MM.1S (cell line): ENCODE results near the gene CEP170B.

Experiments used
- EZH2 ChIP-seq: fragments of 300-600 bp; sonication (generic); optimal IDR thresholded peaks from 2 replicates; pipeline ENCODE3; 2017; ENCODE audit warnings: low read depth, mild to moderate bottlenecking, antibody characterized with exemption, low read length, mixed read lengths
- EZH2phosphoT487 ChIP-seq: fragments of 300-600 bp; sonication (generic); IDR thresholded peaks from 2 replicates; pipeline ENCODE4 v1.6.1; 2018; ENCODE audit warnings: antibody characterized with exemption, low read length
- TF ChIP-seq, protein P1 (sequence below): fragments of 300-600 bp; sonication (generic); IDR thresholded peaks from 2 replicates; pipeline ENCODE4 v1.5.1; 2016; ENCODE audit warnings: antibody characterized with exemption, low read length, mixed read lengths

DNA sequence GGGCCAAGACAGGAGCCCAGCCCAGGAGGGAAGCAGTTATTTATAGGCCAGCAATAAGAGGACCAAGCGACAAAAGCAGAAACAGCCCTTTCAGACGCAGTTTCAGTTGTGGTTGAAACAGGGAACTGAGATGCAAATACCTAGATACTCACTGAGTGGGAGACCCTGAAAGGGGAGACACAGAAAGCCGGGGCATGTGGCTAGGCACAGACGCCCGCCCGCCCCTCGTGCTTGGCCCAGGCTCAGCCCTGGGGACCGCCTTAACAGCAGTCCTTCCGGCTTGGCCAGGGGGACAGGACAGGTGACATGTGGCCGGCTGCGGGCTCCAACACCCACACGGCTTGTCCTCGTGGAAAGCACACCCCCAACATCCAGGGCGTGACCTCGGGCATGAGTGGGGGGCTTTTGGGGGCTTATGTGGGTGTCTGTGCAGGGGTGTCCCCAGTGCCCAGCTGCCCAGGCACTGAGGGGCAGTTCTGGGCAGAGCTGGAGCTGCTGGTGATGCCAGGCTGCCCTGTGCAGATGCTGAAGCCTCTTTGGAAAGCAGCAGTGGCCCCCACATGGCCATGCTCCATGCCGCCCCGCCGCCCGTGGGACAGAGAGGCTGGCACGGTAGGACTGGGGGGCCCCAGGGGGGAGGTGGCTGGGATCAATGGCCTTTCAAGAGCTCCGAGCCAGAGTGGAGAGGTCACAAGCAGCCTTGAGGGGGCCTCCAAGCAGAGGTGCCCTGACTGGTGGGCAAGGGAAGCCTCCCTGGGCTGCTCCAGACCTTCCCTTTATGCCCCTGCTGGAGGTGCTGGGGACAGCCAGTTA lies 61.8 kb downstream of the CEP170B start:
- TF ChIP-seq, protein P1, sequence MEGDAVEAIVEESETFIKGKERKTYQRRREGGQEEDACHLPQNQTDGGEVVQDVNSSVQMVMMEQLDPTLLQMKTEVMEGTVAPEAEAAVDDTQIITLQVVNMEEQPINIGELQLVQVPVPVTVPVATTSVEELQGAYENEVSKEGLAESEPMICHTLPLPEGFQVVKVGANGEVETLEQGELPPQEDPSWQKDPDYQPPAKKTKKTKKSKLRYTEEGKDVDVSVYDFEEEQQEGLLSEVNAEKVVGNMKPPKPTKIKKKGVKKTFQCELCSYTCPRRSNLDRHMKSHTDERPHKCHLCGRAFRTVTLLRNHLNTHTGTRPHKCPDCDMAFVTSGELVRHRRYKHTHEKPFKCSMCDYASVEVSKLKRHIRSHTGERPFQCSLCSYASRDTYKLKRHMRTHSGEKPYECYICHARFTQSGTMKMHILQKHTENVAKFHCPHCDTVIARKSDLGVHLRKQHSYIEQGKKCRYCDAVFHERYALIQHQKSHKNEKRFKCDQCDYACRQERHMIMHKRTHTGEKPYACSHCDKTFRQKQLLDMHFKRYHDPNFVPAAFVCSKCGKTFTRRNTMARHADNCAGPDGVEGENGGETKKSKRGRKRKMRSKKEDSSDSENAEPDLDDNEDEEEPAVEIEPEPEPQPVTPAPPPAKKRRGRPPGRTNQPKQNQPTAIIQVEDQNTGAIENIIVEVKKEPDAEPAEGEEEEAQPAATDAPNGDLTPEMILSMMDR: no peak
- TF ChIP-seq EZH2phosphoT487: no peak
- no peak for TF ChIP-seq EZH2
